Spleen (tissue), 7 donors: Measurements from ENCODE around the gene PPP1R12C.

Experiments
- CTCF ChIP-seq, 11 experiments: fragments of 200-600 bp in 7 of 11; fragments of 450-650 bp in 4 of 11; sonication (generic) in 4 of 11; IDR thresholded peaks in 8 of 11; conservative IDR thresholded peaks in 3 of 11; 1 replicate in 7 of 11; 2 replicates in 4 of 11; pipeline versions ENCODE4 v1.4.0 to v1.8.0; 2016 to 2021; ENCODE audit warnings: antibody characterized with exemption in 11 of 11, inconsistent platforms in 4 of 11, mild to moderate bottlenecking in 1 of 11
- POLR2A ChIP-seq, 3 donors: fragments of 450-650 bp; IDR thresholded peaks; one replicate each; pipeline ENCODE4 v1.5.1; 2017; ENCODE audit warnings: antibody characterized with exemption in 3 of 3, mild to moderate bottlenecking in 1 of 3
- donor health status: DM: no; HTN: no; CAD: no; lungs with moderate emphysema.
- donor health status: DM: no; HTN: no; CAD: no.
- donor health status: DM: no; HTN: no; CAD: no.

GRCh38 chr19:55157064-55157908 is 39.8 kb upstream of the PPP1R12C start, which contains the start of gene TNNI3:
- no peak for TF ChIP-seq POLR2A (IDR thresholded peaks at IDR 0.05)
- no peak for TF ChIP-seq CTCF (IDR thresholded peaks at IDR 0.05 in 8 of 11, conservative IDR thresholded peaks at IDR 0.05 in 3 of 11)
